Neuronal stem cell (in vitro differentiated cells): ENCODE results near the gene SMAD7.

Source experiments
- DNase-seq: peaks from one replicate; pipeline ENCODE4 v3.0.0-alpha.2; 2013; ENCODE audit warnings: low spot score
- H2AFZ ChIP-seq: one replicate; pipeline ENCODE4 v1.6.1; 2013; ENCODE audit warnings: mild to moderate bottlenecking, low read length, inconsistent platforms
- H2AK5ac ChIP-seq: 2 replicates; pipeline ENCODE4 v1.6.1; 2013; ENCODE audit warnings: low read depth, mild to moderate bottlenecking, inconsistent platforms, low read length, moderate library complexity, mixed read lengths
- H2BK120ac ChIP-seq: 2 replicates; pipeline ENCODE4 v1.6.1; 2013; ENCODE audit warnings: low read depth, mild to moderate bottlenecking, inconsistent platforms, low read length, moderate library complexity, mixed read lengths
- H2BK12ac ChIP-seq: one replicate; pipeline ENCODE4 v1.6.1; 2013; ENCODE audit warnings: low read length, inconsistent platforms
- H2BK15ac ChIP-seq: 2 replicates; pipeline ENCODE4 v1.6.1; 2013; ENCODE audit warnings: mild to moderate bottlenecking, low read length, inconsistent platforms, mixed read lengths
- H2BK5ac ChIP-seq: one replicate; pipeline ENCODE4 v1.6.1; 2013; ENCODE audit warnings: inconsistent platforms, mild to moderate bottlenecking, low read length, moderate library complexity
- H3K14ac ChIP-seq: one replicate; pipeline ENCODE4 v1.6.1; 2013; ENCODE audit warnings: low read length, inconsistent platforms
- H3K18ac ChIP-seq: 2 replicates; pipeline ENCODE4 v1.6.1; 2013; ENCODE audit warnings: low read length, inconsistent platforms
- H3K23ac ChIP-seq: 2 replicates; pipeline ENCODE4 v1.6.1; 2013; ENCODE audit warnings: low read depth, mild to moderate bottlenecking, mixed read lengths, low read length, inconsistent platforms; ENCODE audit not compliant: poor library complexity
- H3K27ac ChIP-seq: replicated peaks from 3 replicates; pipeline ENCODE4 v1.5.1; 2013; ENCODE audit warnings: low read length, inconsistent platforms
- H3K27me3 ChIP-seq, 3 experiments: 2 replicates each; pipeline ENCODE4 v1.6.1; 2013; ENCODE audit warnings: low read length in 3 of 3, mild to moderate bottlenecking in 2 of 3, inconsistent platforms in 1 of 3, low read depth in 1 of 3, mixed read lengths in 1 of 3, moderate library complexity in 1 of 3; ENCODE audit not compliant: control insufficient read depth in 3 of 3, insufficient read depth in 3 of 3
- H3K36me3 ChIP-seq, 2 donors: replicated peaks in 1 of 2; 2 replicates each; pipeline ENCODE4 v1.6.1; 2013; ENCODE audit warnings: low read length in 2 of 2; ENCODE audit not compliant: control insufficient read depth in 2 of 2, insufficient read depth in 2 of 2
- H3K4ac ChIP-seq: 2 replicates; pipeline ENCODE4 v1.6.1; 2013; ENCODE audit warnings: inconsistent platforms, mild to moderate bottlenecking, low read length, moderate library complexity
- H3K4me1 ChIP-seq, 2 donors: 1 replicate in 1 of 2; 2 replicates in 1 of 2; pipeline ENCODE4 v1.6.1; 2013; ENCODE audit warnings: low read length in 2 of 2, low read depth in 1 of 2; ENCODE audit not compliant: control insufficient read depth in 2 of 2, insufficient read depth in 1 of 2
- H3K4me2 ChIP-seq: one replicate; pipeline ENCODE4 v1.6.1; 2013; ENCODE audit warnings: mild to moderate bottlenecking, low read length, inconsistent platforms; ENCODE audit not compliant: insufficient read depth, poor library complexity, severe bottlenecking
- H3K4me3 ChIP-seq, 2 donors: 2 replicates each; pipeline ENCODE4 v1.5.1; 2013; ENCODE audit warnings: low read length in 2 of 2, mild to moderate bottlenecking in 2 of 2, inconsistent platforms in 1 of 2, moderate library complexity in 1 of 2
- H3K79me1 ChIP-seq: one replicate; pipeline ENCODE4 v1.6.1; 2013; ENCODE audit warnings: low read depth, mild to moderate bottlenecking, inconsistent platforms, low read length, moderate library complexity
- H3K9ac ChIP-seq: one replicate; pipeline ENCODE4 v1.6.1; 2013; ENCODE audit warnings: mild to moderate bottlenecking, low read depth, low read length, inconsistent platforms; ENCODE audit not compliant: poor library complexity
- H3K9me3 ChIP-seq, 2 donors: replicated peaks in 1 of 2; 2 replicates each; pipeline versions ENCODE3 to v1.6.1; 2013; ENCODE audit warnings: low read length in 2 of 2, mild to moderate bottlenecking in 2 of 2, inconsistent platforms in 1 of 2, low read depth in 1 of 2, mixed read lengths in 1 of 2, moderate library complexity in 1 of 2; ENCODE audit not compliant: control insufficient read depth in 2 of 2, insufficient read depth in 1 of 2
- H4K8ac ChIP-seq: one replicate; pipeline ENCODE4 v1.6.1; 2013; ENCODE audit warnings: low read depth, mild to moderate bottlenecking, inconsistent platforms, low read length, moderate library complexity
- H4K91ac ChIP-seq: one replicate; pipeline ENCODE4 v1.6.1; 2013; ENCODE audit warnings: low read length, low read depth, mild to moderate bottlenecking, inconsistent platforms; ENCODE audit not compliant: poor library complexity
- WGBS, 2 donors: extraction: QIAGEN DNeasy Blood & Tissue Kit; methylation state at CpG; one replicate each; pipeline ENCODE4 v1.1.7; 2013; ENCODE audit warnings: missing lambda C conversion rate in 2 of 2, mixed read lengths in 1 of 2; ENCODE audit not compliant: insufficient read length in 2 of 2, insufficient replicate concordance in 1 of 2; ENCODE audit errors: extremely low coverage in 2 of 2; 5-methylcytosine and 5-hydroxymethylcytosine counted together

Gene SMAD7

DNA sequence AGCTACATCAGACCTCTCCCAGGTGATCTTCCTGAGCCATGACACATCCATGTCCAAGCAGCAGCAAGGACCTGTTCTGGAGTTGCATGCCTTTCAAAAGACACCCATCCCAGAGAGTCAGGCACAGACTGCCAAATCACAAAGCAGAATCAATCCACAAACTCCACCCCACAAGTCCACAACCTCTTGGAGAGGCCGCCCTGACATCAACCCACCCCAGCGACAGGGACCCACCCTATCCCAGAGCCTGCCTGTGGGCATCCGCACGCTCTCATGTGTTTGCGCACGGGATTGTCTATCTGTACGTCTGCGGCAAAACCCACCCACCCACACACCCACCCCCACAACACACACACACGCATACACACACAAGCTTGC is 11.9 kb downstream of the SMAD7 start:
- Histone ChIP-seq H3K27ac (no peak overlapping the region), H3K18ac (no peak overlapping the region), H3K27me3 (no peaks in the 10 kb centered on the region), H3K23ac (no peak overlapping the region), H2BK5ac (no peak overlapping the region), H4K8ac (no peak overlapping the region), H3K4ac (no peak overlapping the region), H2AFZ (no peak overlapping the region), H4K91ac (no peak overlapping the region), H2AK5ac (peak overlapping the region; percentile 53), H3K4me1 (peaks cover 18 to 34% of the 10 kb centered on the region in 2 donors), H3K4me2 (no peak overlapping the region), H3K14ac (no peak overlapping the region), H2BK12ac (no peak overlapping the region), H3K4me3 (no peak overlapping the region), H3K9ac (no peak overlapping the region), H3K9me3 (no peaks in the 10 kb centered on the region), H3K79me1 (no peaks in the 10 kb centered on the region), H2BK15ac (no peak overlapping the region), H3K36me3 (peaks cover 0 to 23% of the 10 kb centered on the region in 2 donors), H2BK120ac (no peak overlapping the region)
- no peak for DNase-seq
- no CpG with 5 or more reads among the region's 9 CpGs for WGBS, 2 donors

- Histone ChIP-seq H3K4me2 (no peak overlapping the region), H3K79me1 (no peaks in the 10 kb centered on the region), H3K9me3 (no peaks in the 10 kb centered on the region), H3K36me3 (peaks cover 0 to 23% of the 10 kb centered on the region in 2 donors), H3K27me3 (no peaks in the 10 kb centered on the region), H2BK120ac (no peak overlapping the region), H3K27ac (no peak overlapping the region), H3K14ac (no peak overlapping the region), H3K4ac (no peak overlapping the region), H2BK5ac (no peak overlapping the region), H4K8ac (no peak overlapping the region), H3K4me3 (no peak overlapping the region), H2AK5ac (no peak overlapping the region), H4K91ac (no peak overlapping the region), H3K9ac (no peak overlapping the region), H3K23ac (no peak overlapping the region), H2AFZ (no peak overlapping the region), H3K4me1 (peaks cover 18 to 34% of the 10 kb centered on the region in 2 donors), H2BK12ac (no peak overlapping the region), H2BK15ac (no peak overlapping the region), H3K18ac (no peak overlapping the region)
- WGBS, 2 donors, result no CpG with 5 or more reads among the region's 6 CpGs
- DNase-seq, result no peak
Observed at GRCh38 chr18:48937869-48938750, 12.7 kb downstream of the SMAD7 start.

DNA sequence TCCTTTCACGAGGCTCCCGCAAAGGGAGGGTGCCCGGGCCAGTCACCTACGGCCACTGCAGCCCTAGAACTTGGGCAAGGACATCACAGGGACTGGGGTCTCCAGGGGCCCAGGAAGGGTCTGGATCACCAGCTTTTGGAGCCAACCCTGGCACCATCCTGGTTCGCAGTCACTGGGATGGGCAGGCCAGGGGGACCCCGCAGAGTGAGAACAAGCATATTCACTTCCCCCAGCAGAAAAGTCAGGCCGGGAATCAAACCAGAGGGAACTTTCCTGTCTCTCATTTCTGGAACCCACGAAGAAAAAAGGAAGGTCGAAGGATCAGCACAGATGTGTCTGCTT is 15.4 kb downstream of the SMAD7 start:
- no peak overlapping the region for H3K4me3 ChIP-seq

GRCh38 chr18:48934723-48935432 is 15.9 kb downstream of the SMAD7 start:
- WGBS, 2 donors, result no CpG with 5 or more reads among the region's 14 CpGs
- no peak overlapping the region for H4K8ac ChIP-seq
- no peak overlapping the region for H3K4me3 ChIP-seq

More for the DNA sequence above, 15.4 kb downstream of the SMAD7 start:
- no peak overlapping the region for H2BK5ac ChIP-seq
- no peak overlapping the region for H3K27ac ChIP-seq
- H3K79me1 ChIP-seq, result no peaks in the 10 kb centered on the region
- DNase-seq, result no peak
- no peaks in the 10 kb centered on the region for H3K27me3 ChIP-seq
- no peak overlapping the region for H3K9ac ChIP-seq
- no peak overlapping the region for H2BK120ac ChIP-seq
- no peak overlapping the region for H2AFZ ChIP-seq
- no peak overlapping the region for H3K4me2 ChIP-seq
- peak overlapping the region; percentile 40 for H3K18ac ChIP-seq
- H4K91ac ChIP-seq, result no peak overlapping the region
- H3K4me1 ChIP-seq, result peaks cover 18 to 32% of the 10 kb centered on the region in 2 donors
- H3K4ac ChIP-seq, result no peak overlapping the region
- no peaks in the 10 kb centered on the region for H3K9me3 ChIP-seq
- no peak overlapping the region for H3K23ac ChIP-seq
- H4K8ac ChIP-seq, result no peak overlapping the region
- no peak overlapping the region for H2BK15ac ChIP-seq
- H2AK5ac ChIP-seq, result peak overlapping the region; percentile 52
- H3K14ac ChIP-seq, result no peak overlapping the region
- peaks cover 0 to 6% of the 10 kb centered on the region in 2 donors for H3K36me3 ChIP-seq
- no CpG with 5 or more reads among the region's 9 CpGs for WGBS, 2 donors
- no peak overlapping the region for H2BK12ac ChIP-seq

More at GRCh38 chr18:48934723-48935432, 15.9 kb downstream of the SMAD7 start:
- Histone ChIP-seq H3K9me3 (no peaks in the 10 kb centered on the region), H2BK5ac (no peak overlapping the region), H3K4me1 (peaks cover 21 to 34% of the 10 kb centered on the region in 2 donors), H2AK5ac (peak overlapping the region; percentile 52), H3K14ac (no peak overlapping the region), H3K23ac (no peak overlapping the region), H3K4ac (no peak overlapping the region), H2BK15ac (no peak overlapping the region), H2BK12ac (no peak overlapping the region), H3K36me3 (peaks cover 0 to 6% of the 10 kb centered on the region in 2 donors), H4K91ac (no peak overlapping the region), H3K27me3 (no peaks in the 10 kb centered on the region), H2BK120ac (no peak overlapping the region), H3K79me1 (no peaks in the 10 kb centered on the region), H3K9ac (no peak overlapping the region), H3K4me2 (no peak overlapping the region), H3K18ac (peak overlapping the region; percentile 40), H2AFZ (no peak overlapping the region), H3K27ac (no peak overlapping the region)
- DNase-seq, result no peak
